Ecto neural progenitor cell (in vitro differentiated cells): ENCODE data around the gene TLE5.
"Not testable (repeated sequence)": the region's sequence is repeated elsewhere in the genome, so short reads cannot be mapped to it uniquely, and the experiment has no call there.

Source experiments
- DNase-seq: peaks from one replicate; pipeline ENCODE4 v3.0.0-alpha.2; 2018; ENCODE audit warnings: low spot score

TLE5 gene

DNA sequence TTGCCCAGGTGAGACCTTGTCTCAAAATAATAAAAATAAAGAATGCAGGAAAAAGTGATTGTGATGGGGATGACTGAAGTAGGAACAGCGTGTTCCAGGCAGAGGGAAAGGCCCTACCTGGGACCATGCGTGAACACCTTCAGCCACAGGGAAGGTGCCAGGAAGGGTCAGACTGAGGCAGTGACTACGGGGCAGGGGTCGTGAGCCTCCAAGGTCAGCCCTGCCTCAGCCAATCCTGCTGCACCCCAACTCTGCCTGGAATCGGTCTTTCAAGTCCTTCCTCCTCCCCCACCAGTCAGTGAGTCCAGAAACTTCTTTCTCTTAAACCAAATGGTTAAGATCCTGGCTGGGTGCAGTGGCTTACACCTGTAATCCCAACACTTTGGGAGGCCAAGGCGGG lies 17.1 kb downstream of the TLE5 start:
- DNase-seq, result no peak

DNA sequence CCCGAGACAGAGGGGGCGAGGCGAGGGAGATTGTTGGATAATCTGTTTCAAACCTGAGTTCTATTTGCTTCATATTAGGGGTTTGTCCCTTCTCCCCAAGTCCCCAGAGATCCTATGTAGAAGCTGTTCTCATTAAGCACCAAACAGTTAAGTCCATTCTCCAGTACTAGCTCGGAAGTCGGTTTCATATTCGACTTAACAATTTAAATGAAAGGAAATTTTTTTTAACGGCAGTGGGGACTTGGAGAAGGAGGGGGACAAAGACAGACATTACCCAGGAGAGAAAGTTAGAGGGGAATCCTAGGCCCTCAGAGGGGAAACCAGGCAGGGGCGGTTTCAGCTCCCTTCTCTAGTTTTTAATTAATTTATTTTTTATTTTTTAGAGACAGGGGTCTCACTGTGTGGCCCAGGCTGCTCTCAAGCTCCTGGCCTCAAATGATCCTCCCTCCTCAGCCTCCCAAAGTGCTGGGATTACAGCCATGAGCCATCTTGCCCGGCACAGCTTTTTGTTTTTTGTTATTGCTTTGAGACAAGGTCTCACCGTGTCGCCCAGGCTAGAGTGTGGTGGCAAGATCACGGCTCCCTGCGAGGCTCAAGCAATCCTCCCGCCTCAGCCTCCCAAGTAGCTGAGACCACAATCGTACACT lies 19.6 kb downstream of the TLE5 start:
- no peak for DNase-seq

DNA sequence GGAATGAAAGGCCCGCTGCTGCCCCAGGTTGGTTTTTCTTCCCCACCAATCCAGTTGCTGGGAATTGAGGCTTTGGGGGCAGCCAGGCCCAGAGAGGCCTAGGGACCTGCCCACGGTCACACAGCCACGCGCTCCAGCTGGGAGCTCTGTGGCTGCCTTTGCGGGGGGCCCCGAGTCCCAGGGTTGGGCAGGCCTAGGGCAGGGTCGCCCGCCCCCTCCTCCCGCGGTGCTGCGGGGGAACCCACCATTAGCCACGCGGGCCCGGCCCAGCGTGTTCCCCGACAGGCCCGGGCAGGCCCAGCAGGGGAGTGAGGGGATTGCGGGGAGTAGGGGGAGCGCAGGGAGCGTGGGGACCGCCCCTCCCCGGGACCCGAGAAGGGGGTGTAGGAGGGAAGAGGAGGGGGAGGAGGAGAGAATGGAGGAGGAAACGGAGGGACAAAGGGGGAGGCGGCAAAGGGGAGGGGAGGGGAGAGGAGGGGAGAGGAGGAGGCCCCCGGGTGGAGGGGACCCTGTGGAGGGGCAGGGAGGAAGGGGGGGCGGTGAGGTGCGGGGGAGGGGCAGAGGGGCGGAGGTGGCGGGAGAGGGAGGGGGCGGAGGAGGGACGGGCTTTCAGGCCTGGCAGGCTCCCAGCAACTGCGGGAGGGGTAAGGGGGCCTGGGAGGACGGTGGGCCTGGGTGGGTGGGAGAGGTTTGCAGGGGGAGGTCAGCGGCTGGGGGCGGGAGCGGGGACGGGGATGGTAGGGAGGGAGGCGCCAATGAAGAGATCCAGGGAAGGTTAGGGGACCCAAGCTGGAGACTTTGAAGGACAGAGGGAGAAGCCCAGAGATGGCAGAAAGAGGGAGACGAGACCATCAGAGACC lies 20.3 kb downstream of the TLE5 start:
- DNase-seq, result no peak

DNA sequence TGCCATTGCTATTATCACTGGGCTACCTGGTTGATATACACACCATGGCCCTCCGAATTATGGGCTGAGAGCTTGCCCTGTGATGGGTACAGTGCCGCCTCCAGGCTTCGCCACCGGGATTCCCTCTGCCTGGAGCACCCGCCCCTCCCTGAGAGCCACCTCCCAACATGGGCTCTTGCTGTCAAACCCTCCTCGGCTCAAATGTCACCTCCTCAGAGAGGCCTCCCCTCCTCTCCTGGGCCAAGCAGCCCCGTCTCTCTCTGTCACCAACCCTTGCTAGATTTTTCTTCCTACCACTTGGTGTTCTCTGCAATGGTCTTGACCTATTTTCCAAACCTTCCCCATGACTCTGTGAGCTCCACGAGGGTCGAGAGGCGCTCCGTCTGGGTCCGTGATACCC lies 21.0 kb downstream of the TLE5 start:
- no peak for DNase-seq

DNA sequence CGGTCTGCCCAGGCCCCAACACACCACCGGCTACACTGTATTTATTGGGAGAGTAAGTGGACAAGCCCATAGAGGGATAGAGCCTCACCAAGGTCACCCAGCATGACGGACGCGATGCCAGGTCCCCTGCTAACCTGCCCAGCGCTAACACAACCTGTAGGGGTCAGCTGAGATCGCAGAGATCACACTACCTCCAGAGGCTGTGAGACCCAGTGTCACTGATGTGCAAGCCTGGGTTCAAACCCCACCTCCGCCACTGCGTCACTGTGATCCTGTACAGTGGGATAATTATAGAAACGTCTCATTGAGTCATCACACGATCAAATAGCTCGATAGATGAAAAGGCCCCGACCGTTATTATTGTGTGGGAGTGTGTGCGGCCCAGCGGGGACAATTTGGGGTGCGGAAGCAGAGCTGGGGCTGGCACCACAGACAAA lies 22.6 kb downstream of the TLE5 start:
- no peak for DNase-seq

DNA sequence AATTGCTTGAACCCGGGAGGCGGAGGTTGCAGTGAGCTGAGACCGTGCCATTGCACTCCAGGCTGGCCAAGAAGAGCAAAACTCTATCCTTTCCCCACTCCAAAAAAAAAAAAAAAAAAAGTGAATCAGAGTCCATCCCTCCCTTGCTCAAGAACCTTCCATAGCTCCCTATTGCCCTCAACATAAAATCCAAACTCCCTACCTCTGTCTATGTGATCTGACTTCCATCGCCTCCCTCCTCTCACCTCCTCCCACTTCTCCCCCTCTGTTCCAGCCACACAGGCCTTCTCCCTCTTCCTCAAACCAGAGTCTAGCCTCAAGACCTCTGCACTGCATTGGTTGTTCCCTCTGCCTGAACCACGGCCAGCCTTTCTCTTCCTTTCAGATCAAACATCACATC lies 23.2 kb downstream of the TLE5 start:
- no peak for DNase-seq

DNA sequence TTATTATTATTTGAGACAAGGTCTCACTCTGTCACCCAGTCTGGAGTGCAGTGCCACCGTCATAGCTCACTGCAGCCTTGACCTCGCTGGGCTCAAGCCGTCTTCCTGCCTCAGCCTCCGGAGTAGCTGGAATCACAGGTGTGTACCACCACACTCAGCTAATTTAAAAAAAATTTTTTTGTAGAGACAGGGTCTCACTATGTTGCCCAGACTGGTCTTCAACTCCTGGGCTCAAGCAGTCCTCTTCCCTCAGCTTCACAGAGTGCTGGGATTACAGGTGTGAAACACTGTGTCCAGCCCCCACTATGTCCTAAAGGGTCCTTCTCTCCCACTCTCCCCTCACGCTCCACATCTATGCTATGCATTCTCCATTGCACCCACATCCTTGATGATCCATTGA lies 24.1 kb downstream of the TLE5 start:
- DNase-seq, result no peak

DNA sequence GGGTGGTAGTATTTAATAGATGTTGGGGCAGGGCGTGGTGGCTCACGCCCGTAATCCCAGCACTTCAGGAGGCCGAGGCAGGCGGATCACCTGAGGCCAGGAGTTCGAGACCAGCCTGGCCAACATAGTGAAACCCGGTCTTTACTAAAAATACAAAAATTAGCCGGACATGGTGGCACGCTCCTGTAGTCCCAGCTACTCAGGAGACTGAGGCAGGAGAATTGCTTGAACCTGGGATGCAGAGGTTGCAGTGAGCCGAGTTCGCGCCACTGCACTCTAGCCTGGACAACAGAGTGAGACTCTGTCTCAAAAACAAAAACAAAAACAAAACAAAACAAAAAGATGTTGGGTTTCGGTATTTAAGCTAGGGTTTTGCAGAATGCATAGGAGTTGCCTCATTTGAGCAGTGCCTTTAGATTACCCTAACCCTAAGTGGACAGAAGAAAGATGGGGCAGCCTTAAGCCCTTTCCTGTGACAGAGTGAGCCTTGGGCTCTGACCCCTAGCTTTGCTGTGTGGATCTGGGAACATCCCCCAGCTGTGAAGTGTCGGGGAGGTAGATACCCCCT lies 25.2 kb downstream of the TLE5 start:
- DNase-seq, result not testable (repeated sequence)

DNA sequence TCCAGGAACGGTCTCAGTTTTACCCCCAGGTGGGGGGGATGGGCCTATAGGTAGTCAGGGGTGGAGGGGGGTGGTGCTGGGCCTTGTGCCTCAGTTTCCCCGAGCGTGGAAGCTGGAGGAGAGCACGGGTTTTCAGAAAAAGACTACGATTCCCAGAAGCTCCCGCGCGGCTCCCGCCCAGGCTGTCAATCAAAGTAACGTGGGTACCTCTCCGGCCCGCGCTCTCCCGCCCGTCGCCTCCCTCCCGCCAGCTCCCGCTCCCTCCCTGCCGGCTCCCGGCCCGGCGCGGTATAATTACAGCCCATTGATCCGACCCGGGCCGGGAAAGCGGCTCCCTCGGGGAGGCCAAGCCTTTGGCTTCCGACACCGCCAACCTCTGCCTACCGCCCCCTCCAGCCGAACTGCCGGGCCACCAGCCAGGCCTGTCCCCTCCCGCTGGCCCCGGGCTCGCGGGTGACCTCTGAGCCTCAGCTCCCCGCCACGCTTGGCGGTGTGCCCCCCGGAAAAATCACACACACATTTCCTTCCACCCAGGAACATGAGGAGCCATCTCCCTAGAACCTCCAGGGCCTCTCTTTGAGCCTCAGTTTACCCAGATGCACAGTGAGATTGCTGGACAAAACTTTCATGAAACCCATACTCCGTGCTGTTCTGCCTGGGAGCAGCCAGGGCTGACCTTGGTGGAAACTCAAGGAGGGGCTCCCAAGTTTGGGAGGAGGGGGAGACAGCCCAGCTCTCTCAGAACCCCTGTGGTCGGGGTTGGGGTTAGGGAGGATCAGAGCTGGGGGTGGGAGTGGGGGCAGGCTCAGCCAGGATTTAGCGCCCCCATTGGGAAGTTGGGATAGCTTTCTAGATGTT lies 25.9 kb downstream of the TLE5 start:
- DNase-seq, result peak; percentile 98

DNA sequence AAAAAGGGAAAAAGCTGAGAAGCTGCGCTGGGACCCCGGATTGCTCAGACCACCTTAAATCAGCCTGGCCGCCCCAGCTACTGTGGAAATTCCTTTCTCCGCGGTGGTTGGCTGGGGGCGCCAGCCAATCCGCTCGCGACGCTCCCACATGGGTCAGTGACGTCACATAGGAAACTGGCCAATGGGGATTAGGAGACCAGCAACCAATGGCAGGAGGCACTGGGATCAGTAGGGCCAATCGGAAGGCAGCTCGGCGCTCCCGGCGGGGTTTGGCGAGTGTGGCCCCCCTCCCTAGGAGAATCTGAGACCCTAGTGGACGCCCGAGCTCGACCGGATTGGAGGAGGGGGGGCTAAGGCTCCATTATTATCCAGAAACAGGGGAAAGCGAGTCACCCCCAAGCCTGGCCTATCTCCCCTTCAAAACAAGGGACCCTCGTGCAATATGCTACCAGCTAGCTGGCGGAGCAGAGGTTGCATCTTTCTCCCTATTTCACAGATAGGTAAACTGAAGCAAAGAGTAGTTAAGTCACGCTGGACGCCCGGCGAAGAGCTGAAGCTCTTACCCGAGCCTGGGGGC lies 26.7 kb downstream of the TLE5 start:
- peak; percentile 99 for DNase-seq

DNA sequence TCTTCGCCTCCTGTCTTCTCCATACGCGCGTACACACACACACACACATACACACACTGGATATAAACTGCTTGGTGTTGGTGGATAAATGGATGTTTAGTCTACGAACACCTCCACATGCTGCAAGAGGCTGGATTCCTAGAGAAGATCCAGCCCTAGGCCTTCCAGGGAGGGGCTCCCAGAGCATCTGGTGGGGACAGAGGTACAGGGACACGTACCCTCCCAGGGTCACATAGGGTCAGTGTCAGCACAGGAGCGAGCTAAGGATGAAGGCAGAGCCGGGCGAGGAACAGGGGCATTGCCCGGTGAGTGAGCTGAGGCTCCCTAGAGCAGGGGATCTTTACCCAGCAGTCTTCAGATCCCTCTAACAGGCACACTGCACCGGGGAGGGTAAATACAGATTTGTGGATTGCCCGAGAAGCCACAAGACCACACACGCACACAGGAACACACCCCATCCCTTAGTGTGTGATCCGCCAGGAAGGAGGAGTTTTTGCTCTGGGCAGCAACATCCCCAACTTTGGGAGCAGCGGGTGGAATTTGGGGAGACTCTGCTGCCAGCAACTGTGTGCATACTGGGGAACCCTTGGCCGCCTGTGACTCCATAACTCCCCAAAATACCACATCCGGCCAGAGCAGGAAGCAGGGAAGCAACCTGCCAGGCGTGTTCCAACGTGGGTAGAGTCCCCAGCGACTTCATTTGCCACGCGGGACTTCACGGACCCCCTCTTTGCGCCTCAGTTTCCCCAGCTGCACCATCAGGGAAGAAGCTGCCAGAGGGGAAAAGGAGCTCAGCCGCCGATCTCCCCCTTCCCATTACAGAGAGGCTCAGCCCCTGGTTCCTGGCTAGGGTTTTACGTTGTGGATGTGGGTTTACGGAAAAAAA lies 27.4 kb downstream of the TLE5 start:
- DNase-seq, result no peak

DNA sequence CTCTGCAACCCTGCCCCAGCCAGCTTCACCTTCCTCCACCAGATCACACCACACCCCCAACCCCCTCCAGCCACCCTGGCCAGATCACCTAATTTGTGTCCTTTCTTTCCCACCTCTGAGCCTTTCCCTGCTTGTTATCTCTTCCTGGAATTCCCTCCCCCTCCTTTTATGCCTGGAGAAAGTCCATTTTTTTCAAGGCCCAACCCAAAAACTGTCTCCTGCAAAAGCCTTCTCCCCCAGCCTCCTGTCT lies 28.0 kb downstream of the TLE5 start:
- DNase-seq, result no peak

DNA sequence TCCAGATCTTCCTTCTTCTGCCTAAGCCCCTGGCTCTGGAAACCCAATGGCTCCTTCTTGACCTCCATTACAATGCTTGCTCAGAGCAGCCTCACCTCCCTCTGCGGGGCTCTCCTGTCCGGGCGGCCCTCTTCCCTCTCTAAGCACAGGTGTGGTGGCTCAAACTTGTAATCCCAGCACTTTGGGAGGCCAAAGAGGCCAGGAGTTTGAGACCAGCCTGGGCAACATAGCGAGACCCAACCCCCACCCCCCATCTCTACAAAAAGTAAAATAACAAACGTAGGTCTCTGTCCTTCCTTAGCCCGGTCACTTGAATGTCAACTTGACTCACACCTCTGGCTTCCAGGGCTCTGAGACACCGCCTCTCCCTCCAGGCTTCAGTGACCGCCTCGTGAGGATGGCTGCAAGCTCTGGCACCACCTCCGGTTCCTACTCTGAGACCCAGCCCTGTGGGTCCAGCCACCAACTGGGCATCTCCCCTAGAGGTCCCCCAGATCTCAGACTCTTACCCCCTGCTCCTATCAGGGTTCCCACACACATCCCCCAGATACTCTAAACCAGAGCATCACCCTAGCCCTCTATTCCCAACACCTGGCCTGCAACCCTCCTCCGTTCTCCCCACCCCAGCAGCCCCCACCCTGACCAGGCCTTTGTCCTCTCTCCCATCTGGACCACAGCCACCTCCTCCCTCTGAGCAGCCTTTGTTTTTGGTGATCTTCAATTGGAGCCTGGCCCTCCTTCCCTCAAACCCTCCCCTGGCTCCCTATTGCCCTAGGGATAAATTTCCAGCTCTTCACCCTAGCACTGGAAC lies 28.5 kb downstream of the TLE5 start:
- no peak for DNase-seq

DNA sequence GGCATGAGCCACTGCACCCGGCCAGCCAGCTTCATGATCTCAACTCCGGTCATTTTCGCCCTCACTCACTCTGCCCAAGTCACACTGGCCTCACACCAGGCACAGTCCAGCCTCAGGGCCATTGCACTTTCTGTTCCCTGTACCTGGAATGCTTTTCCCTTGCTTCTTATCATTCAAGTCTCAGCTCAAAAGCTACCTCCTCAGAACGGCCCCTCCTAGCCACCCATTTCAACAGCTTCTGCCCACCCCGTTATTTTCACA lies 30.8 kb downstream of the TLE5 start:
- no peak for DNase-seq

DNA sequence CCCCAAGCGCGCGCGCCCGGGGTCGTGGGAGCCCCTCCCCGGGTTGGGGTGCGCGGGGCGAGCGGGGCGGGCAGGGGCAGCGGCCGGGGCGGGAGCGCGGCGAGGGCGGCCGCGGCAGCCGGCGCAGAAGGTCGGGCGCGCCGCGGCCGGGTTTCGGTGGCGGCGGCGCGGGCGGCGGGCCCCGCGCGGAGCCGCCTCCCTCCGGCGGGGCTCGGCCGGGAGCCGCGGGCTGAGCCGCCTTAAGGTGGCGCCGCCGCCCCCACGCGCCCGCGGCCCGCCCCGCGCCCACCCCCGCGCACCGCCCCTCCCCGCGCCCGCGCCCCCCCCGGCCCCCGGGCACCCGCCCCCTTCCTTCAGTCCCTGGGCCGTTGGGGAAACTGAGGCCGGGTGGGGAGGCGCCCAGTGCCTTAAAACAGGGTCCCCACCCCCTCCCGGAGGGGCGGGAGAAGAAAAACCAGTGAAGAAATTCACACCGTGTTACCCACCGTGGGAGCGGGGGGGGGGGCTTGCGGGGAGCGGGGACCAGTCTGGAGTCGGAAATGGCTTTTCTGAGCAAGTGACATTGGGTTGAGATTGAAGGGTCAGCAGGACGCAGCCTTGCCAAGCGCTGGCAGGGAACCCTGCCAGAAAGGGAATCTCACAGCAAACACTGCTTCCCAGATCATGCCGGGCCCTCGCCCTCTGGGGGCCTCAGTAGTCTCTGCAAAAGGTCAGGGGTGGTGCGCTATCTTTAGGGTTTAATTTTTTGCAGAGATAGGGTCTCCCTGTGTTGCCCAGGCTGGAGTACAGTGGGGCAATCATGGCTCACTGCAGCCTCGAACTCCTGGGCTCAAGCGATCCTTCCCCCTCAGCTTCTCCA lies 33.0 kb downstream of the TLE5 start, which contains the start of gene TLE2:
TSS of gene TLE2 (minus strand) at position 216 of the 859 bp plus-strand sequence. CDS start 376 bp downstream, outside the sequence.
- no peak for DNase-seq

DNA sequence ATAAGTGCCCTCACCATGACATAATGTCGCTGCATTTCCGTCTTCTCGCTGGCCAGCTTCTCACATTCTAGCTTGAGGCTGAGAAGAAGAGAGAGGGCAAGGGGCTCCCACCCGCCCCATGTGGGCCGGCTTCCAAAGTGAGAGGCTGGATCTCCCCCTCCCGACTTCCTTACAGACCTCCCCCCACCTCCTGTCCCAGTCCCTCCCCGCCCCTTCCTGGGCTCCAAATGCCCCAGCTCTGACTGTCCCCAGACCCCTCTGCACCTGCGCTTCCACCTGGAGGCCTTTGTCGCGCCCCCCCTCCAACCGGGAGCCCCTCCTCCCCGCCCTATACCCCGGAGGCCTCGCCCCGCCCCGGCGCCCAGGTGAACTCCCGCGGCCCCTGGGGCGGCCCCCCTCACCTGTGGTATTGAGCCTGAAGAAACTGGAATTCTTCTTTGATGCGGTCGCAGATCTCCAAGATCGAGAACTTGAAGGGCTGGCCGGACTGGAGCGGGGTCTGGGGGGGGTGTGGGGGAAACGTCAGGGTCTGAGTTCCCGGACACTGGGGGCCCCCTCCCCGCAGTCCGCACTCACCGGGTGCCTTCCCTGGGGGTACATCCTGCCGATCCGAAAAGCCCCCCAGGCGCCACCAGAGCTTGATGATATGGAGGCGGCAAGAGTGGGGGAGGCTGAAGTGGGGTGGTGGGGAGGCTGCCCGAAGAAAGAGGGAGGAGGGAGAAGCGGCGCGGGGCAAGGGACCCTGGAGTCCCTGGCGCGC lies 33.8 kb downstream of the TLE5 start:
- no peak for DNase-seq

DNA sequence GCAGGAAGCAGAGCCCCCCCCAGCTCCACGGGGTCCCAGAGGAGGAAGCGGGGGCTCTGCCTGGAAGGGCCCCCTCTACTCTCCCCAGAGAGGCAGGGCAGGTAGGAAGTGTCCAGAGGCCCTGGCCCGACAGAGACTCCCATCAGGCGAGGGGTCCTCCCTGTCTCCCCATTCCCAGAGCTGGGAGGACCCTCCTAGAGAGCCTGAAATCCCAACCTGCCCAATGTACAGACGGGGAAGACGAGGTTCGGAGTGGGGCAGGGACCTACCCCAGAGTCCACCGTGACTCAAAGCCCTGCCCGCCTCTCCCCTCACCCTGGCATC lies 34.4 kb downstream of the TLE5 start:
- DNase-seq, result no peak

DNA sequence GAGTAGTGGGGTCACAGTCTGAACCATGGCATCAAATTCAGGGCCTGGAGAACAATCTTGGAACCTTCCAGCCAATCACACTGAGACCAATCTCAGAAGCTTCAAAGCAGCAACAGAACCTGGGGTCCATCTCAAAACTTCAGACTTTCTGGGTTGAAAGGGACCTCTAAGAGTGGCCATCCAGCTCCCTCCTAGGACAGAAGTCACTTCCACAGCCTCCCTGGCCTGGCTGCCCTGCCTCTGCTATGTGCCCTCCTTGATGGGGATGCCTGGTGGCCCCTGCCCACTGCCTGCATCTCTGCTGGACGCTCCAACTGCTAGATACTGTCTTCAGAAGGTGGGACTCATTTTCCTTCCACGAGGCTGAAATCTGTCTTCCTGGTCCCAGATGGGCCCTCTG lies 35.0 kb downstream of the TLE5 start:
- no peak for DNase-seq

DNA sequence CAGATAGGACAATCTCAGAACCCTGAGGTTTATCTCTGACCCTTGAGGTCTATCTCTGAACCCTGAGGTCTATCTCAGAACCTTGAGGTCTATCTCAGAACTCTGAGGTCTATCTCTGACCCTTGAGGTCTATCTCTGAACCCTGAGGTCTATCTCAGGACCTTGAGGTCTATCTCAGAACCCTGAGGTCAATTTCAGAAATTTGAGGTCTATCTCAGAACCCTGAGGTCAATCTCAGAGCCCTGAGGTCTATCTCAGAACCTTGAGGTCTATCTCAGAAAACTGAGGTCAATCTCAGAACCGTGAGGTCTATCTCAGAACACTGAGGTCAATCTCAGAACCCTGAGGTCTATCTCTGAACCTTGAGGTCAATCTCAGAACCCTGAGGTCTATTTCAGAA lies 35.5 kb downstream of the TLE5 start:
- no peak for DNase-seq
